Thyroid gland (tissue), 4 donors: ENCODE data around the gene SRBD1.

Source experiments
- CTCF ChIP-seq, 6 experiments: fragments of 200-600 bp in 3 of 6; fragments of 450-650 bp in 3 of 6; sonication (generic) in 3 of 6; IDR thresholded peaks; one replicate each; pipeline ENCODE4 v1.5.1; 2016 to 2019; ENCODE audit warnings: antibody characterized with exemption in 6 of 6, mild to moderate bottlenecking in 2 of 6, inconsistent platforms in 1 of 6, moderate library complexity in 1 of 6
- POLR2A ChIP-seq, 2 donors: fragments of 450-650 bp; IDR thresholded peaks; one replicate each; pipeline ENCODE4 v1.6.1; 2017; ENCODE audit warnings: antibody characterized with exemption in 2 of 2, mild to moderate bottlenecking in 2 of 2, moderate library complexity in 1 of 2

- no peak for TF ChIP-seq CTCF (IDR thresholded peaks at IDR 0.05)
- TF ChIP-seq POLR2A (IDR thresholded peaks at IDR 0.05), result no peak
Measured at GRCh38 chr2:45390861-45391260, 220.2 kb downstream of the SRBD1 start.
